Ovary (tissue), 3 donors: ENCODE measurements around the gene STK24.

Experiments used
- EP300 ChIP-seq: sonication (generic); formaldehyde crosslinking; IDR thresholded peaks from one replicate; pipeline ENCODE4 v1.6.1; 2017; ENCODE audit warnings: antibody characterized with exemption
- POLR2A ChIP-seq: fragments of 450-650 bp; IDR thresholded peaks from one replicate; pipeline ENCODE4 v1.6.1; 2017; ENCODE audit warnings: antibody characterized with exemption, mild to moderate bottlenecking, moderate library complexity
- TF ChIP-seq, protein P1 (sequence below), 3 donors: fragments of 450-650 bp in 2 of 3; fragments of 200-600 bp in 1 of 3; IDR thresholded peaks; one replicate each; pipeline versions ENCODE4 v1.5.1 to v1.8.0; 2016 to 2022; ENCODE audit warnings: antibody characterized with exemption in 3 of 3, mild to moderate bottlenecking in 1 of 3
- donor health status: DM: no; HTN: no; CAD: no.

GRCh38 chr13:98462241-98462882 lies 114.5 kb downstream of the STK24 start:
- TF ChIP-seq, protein P1, sequence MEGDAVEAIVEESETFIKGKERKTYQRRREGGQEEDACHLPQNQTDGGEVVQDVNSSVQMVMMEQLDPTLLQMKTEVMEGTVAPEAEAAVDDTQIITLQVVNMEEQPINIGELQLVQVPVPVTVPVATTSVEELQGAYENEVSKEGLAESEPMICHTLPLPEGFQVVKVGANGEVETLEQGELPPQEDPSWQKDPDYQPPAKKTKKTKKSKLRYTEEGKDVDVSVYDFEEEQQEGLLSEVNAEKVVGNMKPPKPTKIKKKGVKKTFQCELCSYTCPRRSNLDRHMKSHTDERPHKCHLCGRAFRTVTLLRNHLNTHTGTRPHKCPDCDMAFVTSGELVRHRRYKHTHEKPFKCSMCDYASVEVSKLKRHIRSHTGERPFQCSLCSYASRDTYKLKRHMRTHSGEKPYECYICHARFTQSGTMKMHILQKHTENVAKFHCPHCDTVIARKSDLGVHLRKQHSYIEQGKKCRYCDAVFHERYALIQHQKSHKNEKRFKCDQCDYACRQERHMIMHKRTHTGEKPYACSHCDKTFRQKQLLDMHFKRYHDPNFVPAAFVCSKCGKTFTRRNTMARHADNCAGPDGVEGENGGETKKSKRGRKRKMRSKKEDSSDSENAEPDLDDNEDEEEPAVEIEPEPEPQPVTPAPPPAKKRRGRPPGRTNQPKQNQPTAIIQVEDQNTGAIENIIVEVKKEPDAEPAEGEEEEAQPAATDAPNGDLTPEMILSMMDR (IDR thresholded peaks at IDR 0.05), result no peak
- TF ChIP-seq POLR2A (no peak), EP300 (no peak)
